Daoy (cell line): ENCODE measurements around the gene GYPA. TPM values are rescaled to one million over a fixed set of nuclear protein-coding genes. Genes with fewer than 3 reads are reported as not detected.
"Not testable (repeated sequence)": the region's sequence is repeated elsewhere in the genome, so short reads cannot be mapped to it uniquely, and the experiment has no call there.

ENCODE experiments used
- DNase-seq: peaks from one replicate; pipeline ENCODE4 v3.0.0-alpha.2; 2015; ENCODE audit warnings: low read depth
- total RNA-seq: library from RNA; depleted of rRNA; stranded (reverse); fragments of >200 nt; shearing (Covaris generic); gene quantifications from 2 replicates; pipeline ENCODE4 v1.2.3, GENCODE V29; 2014; rRNA removed

Gene GYPA
- total RNA-seq = not detected in 2 replicates

DNA sequence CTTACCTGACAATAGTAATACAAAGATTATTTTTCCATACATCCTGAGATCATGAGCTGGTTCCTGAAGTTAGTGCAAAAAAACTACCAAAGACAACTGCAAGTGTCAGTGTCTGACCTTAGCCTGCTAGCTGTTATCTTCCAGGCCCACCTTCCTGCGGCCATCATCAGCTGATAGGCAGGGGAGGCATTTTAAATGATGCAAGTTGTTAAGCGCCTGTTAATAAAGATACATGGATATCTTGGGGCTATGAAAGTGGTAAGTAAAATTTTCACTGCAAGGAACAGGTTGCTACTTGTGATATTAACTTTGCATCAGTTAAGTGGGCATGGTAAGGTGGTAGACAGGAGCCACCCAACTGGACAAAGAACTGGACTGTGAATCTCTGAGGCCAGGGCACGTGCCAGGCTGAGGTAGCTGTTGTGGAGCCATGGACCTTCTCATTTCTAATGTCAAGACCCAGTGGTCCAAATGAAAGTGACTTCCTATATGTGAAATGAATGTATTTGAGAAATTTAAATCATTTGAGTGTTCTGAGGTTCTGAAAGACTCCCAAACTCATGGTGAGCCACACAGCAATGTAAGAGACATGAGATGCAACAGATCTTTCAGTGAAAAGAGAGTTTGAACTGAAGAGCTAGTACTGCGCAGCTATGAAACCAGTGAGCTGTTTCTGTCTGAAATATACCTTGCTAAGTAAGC lies at the start of gene GYPA:
GYPA (minus strand) TSS at position 125 of the 702 bp plus-strand sequence; CDS start at position 42, 83 bp downstream.
- DNase-seq = not testable (repeated sequence)

DNA sequence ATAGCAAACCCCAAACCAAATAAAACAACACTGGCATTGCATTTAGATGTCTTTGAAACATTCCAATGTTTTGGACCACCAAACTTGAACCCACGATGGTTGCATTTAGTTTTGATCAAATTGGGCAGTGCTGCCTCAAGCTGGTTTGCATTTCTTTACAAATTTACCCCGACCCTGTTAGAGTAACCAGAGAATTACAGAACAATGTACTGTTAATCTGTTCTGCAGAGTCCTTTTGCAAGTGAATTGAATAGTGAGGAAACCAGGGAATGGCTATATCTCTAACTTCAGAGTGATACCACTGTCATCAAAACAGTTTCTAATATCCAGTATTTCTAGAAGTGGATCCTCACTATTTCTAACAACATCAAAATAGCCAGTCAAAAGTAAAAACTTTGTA lies 49.5 kb upstream of the GYPA start:
- DNase-seq = no peak

GRCh38 chr4:144189121-144189520 lies 48.6 kb upstream of the GYPA start:
- no peak for DNase-seq

DNA sequence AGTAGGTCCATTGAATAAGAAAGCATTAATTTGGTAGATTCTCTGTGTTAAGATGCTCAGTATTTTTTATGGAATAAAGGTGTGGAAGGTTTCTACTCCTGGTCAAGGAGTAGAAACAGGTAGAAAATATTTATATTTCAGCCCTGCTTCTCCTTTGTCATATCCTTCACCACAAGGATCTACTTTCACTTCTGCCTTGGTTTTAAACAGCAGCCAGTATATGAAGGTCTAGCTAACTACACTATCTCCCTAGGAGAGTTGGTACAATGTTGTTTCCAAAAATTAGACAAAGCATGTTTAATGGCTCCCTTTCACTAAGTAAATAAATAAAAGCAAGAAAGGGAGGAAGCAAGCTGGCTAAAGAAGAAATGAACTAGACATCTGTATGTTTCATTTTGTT lies 44.6 kb upstream of the GYPA start:
- DNase-seq = no peak

DNA sequence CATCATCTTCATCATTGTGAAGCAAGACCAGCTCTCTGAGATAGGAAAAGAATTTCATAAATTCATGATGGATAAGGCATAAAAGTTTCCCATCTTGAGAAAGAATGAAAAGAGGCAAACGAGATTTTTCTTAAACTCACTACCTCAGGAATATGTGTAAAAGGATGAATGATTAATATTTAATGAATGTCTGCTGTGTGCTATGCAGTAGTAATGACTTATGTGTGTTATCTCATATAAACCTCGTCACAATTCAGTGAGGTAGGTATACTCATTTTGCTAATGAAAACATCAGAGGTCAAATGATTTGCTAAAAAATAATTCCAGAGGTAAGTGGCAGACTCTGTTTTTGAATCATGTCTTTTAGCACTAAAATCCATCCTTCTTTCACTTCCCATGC lies 42.6 kb upstream of the GYPA start:
- no peak for DNase-seq

GRCh38 chr4:144181391-144181790 lies 40.9 kb upstream of the GYPA start:
- no peak for DNase-seq

- DNase-seq = no peak
Observed at GRCh38 chr4:144179152-144179739, 38.7 kb upstream of the GYPA start.

DNA sequence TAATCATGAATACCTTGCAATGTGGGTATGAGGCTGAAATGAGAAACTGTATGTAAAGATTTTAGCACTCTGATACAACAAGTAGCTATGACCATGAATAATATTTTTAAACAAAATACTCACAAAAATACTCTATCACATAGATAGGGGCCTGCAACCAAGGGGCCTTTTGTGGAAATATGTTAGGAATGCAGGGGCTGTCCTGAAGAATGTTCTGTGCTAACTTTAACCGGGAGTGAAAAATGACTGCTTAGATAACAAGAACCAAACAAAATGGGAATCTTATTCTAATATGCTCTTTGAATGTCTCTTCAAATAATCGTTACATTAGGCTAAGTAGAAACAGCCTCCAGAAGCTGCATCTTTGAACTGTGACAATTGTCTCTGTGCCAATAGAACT lies 37.9 kb upstream of the GYPA start:
- DNase-seq = no peak

DNA sequence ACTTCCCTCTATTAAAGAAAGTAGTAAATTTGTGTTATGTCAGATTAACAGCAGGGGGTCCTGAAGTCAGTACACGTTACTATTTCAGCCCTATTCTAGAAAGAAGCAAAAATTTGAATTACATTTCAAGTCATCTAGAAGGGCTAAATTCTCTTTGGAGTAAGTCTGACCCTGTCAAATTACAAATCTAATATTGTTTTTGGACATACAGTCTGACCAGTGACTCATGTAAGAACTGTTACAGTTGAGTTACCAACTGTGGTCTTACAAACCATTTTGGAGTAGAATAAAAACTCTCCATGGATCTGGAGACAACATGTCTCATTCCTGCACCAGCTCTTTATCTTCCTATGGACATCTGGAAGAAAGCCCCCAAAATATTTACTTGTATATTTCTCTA lies 36.0 kb upstream of the GYPA start:
- no peak for DNase-seq

- peak; percentile 13 for DNase-seq
Observed at GRCh38 chr4:144174401-144175067, 34.0 kb upstream of the GYPA start.

- DNase-seq = no peak
Observed at GRCh38 chr4:144171697-144172096, 31.2 kb upstream of the GYPA start.

DNA sequence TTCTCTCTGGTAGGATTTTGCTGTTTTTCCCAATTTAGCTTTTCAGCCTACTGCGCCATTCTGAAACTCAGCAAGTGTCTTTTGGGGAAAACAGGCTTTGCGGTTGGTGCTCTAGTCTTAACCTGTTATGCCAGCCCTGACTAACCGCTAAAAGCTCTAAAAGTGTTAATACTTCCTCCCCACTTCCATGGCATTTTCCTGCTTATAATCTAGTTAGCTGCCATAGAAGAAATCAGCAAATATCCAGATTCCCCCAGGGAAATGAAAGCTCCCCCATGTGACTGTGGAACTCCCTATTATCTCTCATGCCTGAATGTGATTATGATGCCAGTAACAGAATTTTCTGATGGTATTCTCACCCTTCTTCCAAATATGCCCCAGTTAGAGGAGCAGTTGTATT lies 28.7 kb upstream of the GYPA start:
- DNase-seq = no peak

- DNase-seq = no peak
Observed at GRCh38 chr4:144154044-144154443, 13.5 kb upstream of the GYPA start.

DNA sequence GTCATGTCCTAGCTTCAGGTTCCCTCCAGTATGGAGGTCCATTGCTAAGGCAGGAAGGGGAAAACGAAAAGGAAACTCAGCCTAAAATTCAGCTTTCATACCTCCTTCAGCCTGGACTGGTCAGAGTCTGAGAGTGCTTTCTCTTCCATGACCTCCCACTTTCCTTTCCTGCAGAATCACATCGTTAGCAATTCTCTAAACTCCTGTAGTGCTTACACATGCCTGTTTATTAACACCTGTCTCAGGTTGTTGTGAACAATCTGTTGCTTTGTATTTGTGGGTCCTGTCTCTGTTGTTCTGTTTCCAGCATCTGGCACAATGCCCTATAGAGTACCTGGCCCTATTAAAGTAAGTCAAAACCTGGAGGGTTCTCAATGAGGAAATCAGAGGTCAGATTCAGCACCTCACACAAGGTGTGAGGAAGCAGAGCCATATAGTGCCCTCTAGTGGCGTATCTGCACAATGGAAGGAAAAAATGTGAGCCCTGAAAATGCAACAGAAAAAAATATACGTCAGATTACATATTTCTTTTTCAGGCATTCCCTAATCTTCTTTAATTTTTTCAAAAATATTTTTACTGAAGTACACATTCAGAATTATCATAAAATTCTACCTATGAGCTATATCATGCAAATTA lies 2.3 kb upstream of the GYPA start:
- DNase-seq = not testable (repeated sequence)

DNA sequence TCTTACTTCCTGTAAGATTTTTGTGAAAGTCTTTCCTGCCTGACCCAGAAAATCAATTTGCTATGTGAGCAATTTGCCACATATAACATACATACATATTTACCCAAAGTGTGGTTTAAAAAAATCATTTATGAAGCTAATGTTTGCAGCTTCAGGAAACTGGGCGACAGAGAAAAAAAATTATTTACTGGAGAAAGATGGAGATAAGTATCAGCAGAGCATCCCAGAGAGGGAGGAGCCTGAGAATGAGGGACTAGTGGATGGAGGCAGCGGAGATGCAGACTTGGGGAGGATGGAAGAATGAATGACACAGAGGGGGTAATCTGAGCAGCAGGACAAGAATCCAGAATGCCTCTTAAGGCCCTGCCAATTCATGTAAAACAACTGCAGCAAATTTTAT lies 975 bp upstream of the GYPA start:
- DNase-seq = no peak

GRCh38 chr4:144139991-144140390 lies 527 bp downstream of the GYPA start:
- not testable (repeated sequence) for DNase-seq

DNA sequence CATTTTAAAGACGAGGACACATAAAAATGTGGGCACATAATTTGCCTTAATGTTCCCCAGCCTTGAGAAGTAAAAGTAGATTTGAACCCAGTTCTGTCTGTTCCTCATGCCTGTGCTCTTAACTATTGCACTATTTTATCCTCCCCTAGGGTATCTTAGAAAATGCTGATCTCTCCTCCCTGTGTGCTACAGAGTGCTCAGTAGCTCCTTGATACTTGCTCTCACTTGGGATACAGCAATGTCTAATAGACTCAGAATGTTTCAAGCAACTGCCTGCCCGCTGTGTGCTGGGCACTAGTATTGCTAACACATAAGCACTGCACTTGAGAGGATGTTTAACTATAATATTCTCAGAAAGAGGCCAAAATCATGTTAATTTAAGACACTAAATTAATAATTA lies 971 bp downstream of the GYPA start:
- DNase-seq = not testable (repeated sequence)

DNA sequence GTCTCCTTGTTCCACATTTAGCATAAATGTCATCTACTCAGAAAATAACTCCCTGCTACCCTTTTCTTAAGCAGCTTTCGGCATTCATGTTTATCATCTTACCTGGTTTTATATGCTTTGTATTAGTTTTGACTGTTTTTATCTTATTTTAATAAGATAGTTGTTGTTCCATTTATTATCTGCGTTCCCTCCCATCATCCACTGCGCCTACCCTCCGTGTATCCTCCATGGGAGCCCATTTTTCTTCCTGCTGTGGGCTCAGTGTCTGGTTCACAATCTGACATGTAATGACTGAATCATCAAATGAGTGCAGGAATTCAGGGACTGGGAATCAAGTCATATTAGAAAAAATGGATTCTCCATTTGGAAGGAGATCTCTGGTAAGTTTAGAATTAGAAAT lies 2.3 kb downstream of the GYPA start:
- DNase-seq = not testable (repeated sequence)

DNA sequence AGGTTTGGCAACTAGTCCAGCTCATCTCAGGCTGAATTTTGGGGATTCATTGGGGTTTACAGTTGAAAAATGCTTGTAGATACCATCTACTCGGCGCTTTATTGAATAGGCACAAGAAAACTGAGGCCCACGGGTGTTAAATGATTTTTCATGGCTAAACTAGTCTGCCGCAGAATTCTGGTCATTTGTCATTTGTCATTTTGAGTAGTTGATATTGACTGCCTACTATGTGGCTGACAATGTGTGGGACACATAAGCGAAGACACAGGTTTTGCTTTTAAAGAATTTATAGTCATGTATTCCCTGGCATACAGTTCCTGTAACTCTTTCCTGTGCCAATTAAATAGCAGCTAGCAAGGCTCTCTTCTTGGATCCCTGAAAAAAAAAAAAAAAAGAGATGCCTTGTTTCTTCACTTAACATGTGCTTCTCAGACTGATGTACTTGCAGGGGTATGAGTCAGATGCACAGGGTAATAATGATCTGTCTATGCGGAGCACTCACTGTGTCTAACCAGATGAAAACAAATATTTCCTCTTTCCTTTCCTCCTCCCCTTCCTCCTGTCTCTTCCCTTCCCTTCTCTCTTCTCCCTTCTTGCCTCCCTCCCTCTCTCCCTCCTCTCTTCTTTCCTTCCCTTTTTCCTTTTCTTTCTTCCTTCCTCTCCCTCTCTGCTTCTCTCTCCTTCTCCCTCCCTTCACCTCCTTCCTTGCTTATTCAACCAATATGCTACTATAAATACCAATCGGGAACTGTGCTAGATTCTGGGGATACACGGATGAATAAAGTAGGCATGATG lies 3.2 kb downstream of the GYPA start:
- DNase-seq = not testable (repeated sequence)

DNA sequence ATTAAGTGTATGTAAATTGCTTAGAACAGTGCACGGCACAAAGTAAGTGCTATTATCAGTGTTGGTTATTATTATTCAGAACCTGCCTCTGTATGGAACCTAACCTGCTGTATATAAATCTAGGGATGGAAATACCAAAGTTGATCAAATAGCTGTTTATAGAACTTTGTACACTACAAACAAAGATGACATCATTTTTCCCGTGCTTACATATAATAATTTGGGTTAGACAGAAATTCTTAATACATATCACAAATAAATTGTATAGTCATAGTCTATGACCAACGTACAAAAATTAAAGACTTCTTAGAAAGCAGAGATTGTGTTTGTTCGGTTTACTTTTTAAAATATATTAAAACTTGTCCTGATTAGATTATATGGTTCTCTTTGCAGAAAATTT lies 4.3 kb downstream of the GYPA start:
- not testable (repeated sequence) for DNase-seq

GRCh38 chr4:144130167-144130566 lies 10.4 kb downstream of the GYPA start:
- DNase-seq = not testable (repeated sequence)
